Measurements from ENCODE around the gene C3AR1.

- TF ChIP-seq TAF1 (IDR thresholded peaks at IDR 0.05; ENCODE audit: low read depth, low read length) (no peak), POLR2A (IDR thresholded peaks at IDR 0.05; ENCODE audit: low read depth, low read length) (no peak), POLR2AphosphoS5 (IDR thresholded peaks at IDR 0.05; ENCODE audit: low read depth, low read length) (no peak), SPI1 (IDR thresholded peaks at IDR 0.05; ENCODE audit: low read depth, low read length) (no peak), PAX5 (IDR thresholded peaks at IDR 0.05; ENCODE audit: insufficient read depth, low read length, severe bottlenecking) (no peak)
These were observed 19.9 kb downstream of the C3AR1 start for GRCh38 chr12:8045952-8046944.

Data from GM12891 (cell line).